ENCODE data around the gene RASD1. TPM values are rescaled to one million over a fixed set of nuclear protein-coding genes. Genes with fewer than 3 reads are reported as not detected.

RASD1 gene
- total and polyA plus RNA-seq, 2 experiments from 2014 or later = 23.5 to 46.9 TPM

- Histone ChIP-seq H3K4me3 (no peak overlapping the region), H3K79me2 (no peaks in the 10 kb centered on the region), H2AFZ (no peak overlapping the region), H3K9me2 (replicated peaks; ENCODE audit: insufficient read depth) (no peaks in the 10 kb centered on the region), H3K9me3 (ENCODE audit: low read depth) (no peaks in the 10 kb centered on the region), H3K27me3 (no peaks in the 10 kb centered on the region), H3K27ac (no peak overlapping the region), H4K20me1 (ENCODE audit: insufficient read depth, poor library complexity, severe bottlenecking) (no peaks in the 10 kb centered on the region), H3K4me1 (ENCODE audit: insufficient read depth) (no peaks in the 10 kb centered on the region), H3K4me2 (no peak overlapping the region), H3K36me3 (replicated peaks; ENCODE audit: insufficient read depth, low read depth) (no peaks in the 10 kb centered on the region)
- 95% methylated on average over 16 of the region's 16 CpGs for WGBS (ENCODE audit: low lambda C conversion rate, missing lambda C conversion rate)
- TF ChIP-seq EZH2phosphoT487 (IDR thresholded peaks at IDR 0.05; ENCODE audit: low read depth, severe bottlenecking, unreplicated experiment) (no peak), CTCF (IDR thresholded peaks at IDR 0.05; ENCODE audit: poor library complexity) (no peak), EZH2 (IDR thresholded peaks at IDR 0.05; ENCODE audit: borderline replicate concordance) (no peak)
- no peak for DNase-seq (ENCODE audit: low spot score)
These were observed 11.3 kb upstream of the RASD1 start for GRCh38 chr17:17507465-17508011.

DNA sequence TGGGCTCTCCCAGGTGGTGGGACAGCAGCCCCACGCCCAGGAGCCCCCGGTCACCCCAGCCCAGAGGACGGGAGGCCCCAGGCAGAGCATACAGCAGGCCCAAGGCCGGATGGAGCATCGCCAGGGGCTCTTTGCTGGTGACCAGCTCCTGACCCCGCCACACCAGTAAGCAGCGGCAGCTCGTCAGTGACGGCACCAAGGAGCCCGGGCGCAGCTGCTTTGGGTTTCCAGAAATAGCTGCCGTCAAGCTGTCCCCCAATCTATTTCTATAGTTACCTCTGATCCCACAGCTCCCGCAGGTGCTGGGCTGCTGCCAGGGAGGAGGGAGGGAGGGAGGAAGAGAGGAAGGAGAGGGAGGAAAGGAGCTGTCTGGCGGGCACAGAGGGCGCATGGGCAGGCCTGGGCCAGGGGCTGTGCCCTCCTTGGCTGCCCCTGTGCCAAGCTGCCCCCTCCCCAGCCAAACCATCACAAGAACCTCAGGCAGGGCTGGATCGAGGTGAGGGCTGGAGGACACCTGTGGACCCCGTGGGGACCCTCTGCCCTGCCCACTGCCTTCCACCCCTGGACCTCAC lies 10.8 kb upstream of the RASD1 start:
- H3K79me2 ChIP-seq = no peaks in the 10 kb centered on the region
- H3K4me3 ChIP-seq = no peak overlapping the region
- no peaks in the 10 kb centered on the region for H3K27me3 ChIP-seq
- 92% methylated on average over 15 of the region's 17 CpGs for WGBS (ENCODE audit: low lambda C conversion rate, missing lambda C conversion rate)
- TF ChIP-seq EZH2phosphoT487 (IDR thresholded peaks at IDR 0.05; ENCODE audit: low read depth, severe bottlenecking, unreplicated experiment) (no peak), EZH2 (IDR thresholded peaks at IDR 0.05; ENCODE audit: borderline replicate concordance) (no peak), CTCF (IDR thresholded peaks at IDR 0.05; ENCODE audit: poor library complexity) (no peak)
- no peaks in the 10 kb centered on the region for H3K4me1 ChIP-seq (ENCODE audit: insufficient read depth)
- no peak overlapping the region for H3K4me2 ChIP-seq
- H3K36me3 ChIP-seq (replicated peaks; ENCODE audit: insufficient read depth, low read depth) = no peaks in the 10 kb centered on the region
- H3K9me3 ChIP-seq (ENCODE audit: low read depth) = no peaks in the 10 kb centered on the region
- H4K20me1 ChIP-seq (ENCODE audit: insufficient read depth, poor library complexity, severe bottlenecking) = no peaks in the 10 kb centered on the region
- no peak overlapping the region for H2AFZ ChIP-seq
- no peaks in the 10 kb centered on the region for H3K9me2 ChIP-seq (replicated peaks; ENCODE audit: insufficient read depth)
- H3K27ac ChIP-seq = no peak overlapping the region
- DNase-seq (ENCODE audit: low spot score) = no peak

DNA sequence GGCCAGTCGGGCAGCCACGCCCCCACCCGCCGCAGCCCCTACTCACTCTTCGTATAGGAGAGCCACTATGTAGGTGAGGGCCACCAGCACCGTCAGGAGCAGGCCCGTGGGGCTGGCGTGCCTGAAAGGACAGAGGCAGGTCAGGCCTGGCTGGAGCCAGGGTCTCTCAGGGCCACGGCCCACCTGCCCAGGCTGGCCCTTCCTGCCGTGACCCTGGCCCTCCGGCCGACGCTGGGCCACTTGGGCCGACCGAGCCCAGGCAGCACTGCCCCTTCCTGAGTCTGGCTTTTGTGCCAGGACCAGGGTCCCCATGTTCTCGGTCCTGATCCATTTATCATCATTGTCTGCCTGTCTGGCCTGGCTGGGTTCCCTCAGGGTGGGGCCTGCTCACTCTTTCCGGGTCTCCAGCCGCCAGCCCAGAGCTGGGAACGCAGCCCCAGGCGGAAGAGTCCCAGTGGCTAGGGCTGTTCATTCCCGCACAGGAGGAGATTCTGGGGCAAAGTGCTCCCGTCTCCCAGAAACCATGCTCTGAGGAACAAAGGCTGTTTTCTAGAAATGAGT lies 10.1 kb upstream of the RASD1 start:
- no peak for DNase-seq (ENCODE audit: low spot score)
- TF ChIP-seq CTCF (IDR thresholded peaks at IDR 0.05; ENCODE audit: poor library complexity) (no peak), EZH2 (IDR thresholded peaks at IDR 0.05; ENCODE audit: borderline replicate concordance) (no peak), EZH2phosphoT487 (IDR thresholded peaks at IDR 0.05; ENCODE audit: low read depth, severe bottlenecking, unreplicated experiment) (no peak)
- no peak overlapping the region for H3K4me3 ChIP-seq
- H3K27ac ChIP-seq = no peak overlapping the region
- H3K27me3 ChIP-seq = no peaks in the 10 kb centered on the region
- H3K36me3 ChIP-seq (replicated peaks; ENCODE audit: insufficient read depth, low read depth) = no peaks in the 10 kb centered on the region
- no peaks in the 10 kb centered on the region for H3K9me2 ChIP-seq (replicated peaks; ENCODE audit: insufficient read depth)
- no peaks in the 10 kb centered on the region for H4K20me1 ChIP-seq (ENCODE audit: insufficient read depth, poor library complexity, severe bottlenecking)
- WGBS (ENCODE audit: low lambda C conversion rate, missing lambda C conversion rate) = 93% methylated on average over 20 of the region's 22 CpGs
- H3K4me1 ChIP-seq (ENCODE audit: insufficient read depth) = no peaks in the 10 kb centered on the region
- no peak overlapping the region for H2AFZ ChIP-seq
- H3K4me2 ChIP-seq = no peak overlapping the region
- no peaks in the 10 kb centered on the region for H3K9me3 ChIP-seq (ENCODE audit: low read depth)
- H3K79me2 ChIP-seq = no peaks in the 10 kb centered on the region
